Epidermal melanocyte (primary cell): ENCODE measurements around the gene NCKAP5L.
"Not testable (repeated sequence)": the region's sequence is repeated elsewhere in the genome, so short reads cannot be mapped to it uniquely, and the experiment has no call there.

Source experiments
- DNase-seq: peaks from one replicate; pipeline ENCODE4 v3.0.0; 2011; ENCODE audit warnings: low spot score; ENCODE audit not compliant: insufficient read length

NCKAP5L gene, protein sequence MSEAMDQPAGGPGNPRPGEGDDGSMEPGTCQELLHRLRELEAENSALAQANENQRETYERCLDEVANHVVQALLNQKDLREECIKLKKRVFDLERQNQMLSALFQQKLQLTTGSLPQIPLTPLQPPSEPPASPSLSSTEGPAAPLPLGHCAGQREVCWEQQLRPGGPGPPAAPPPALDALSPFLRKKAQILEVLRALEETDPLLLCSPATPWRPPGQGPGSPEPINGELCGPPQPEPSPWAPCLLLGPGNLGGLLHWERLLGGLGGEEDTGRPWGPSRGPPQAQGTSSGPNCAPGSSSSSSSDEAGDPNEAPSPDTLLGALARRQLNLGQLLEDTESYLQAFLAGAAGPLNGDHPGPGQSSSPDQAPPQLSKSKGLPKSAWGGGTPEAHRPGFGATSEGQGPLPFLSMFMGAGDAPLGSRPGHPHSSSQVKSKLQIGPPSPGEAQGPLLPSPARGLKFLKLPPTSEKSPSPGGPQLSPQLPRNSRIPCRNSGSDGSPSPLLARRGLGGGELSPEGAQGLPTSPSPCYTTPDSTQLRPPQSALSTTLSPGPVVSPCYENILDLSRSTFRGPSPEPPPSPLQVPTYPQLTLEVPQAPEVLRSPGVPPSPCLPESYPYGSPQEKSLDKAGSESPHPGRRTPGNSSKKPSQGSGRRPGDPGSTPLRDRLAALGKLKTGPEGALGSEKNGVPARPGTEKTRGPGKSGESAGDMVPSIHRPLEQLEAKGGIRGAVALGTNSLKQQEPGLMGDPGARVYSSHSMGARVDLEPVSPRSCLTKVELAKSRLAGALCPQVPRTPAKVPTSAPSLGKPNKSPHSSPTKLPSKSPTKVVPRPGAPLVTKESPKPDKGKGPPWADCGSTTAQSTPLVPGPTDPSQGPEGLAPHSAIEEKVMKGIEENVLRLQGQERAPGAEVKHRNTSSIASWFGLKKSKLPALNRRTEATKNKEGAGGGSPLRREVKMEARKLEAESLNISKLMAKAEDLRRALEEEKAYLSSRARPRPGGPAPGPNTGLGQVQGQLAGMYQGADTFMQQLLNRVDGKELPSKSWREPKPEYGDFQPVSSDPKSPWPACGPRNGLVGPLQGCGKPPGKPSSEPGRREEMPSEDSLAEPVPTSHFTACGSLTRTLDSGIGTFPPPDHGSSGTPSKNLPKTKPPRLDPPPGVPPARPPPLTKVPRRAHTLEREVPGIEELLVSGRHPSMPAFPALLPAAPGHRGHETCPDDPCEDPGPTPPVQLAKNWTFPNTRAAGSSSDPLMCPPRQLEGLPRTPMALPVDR (N-terminal part only)

DNA sequence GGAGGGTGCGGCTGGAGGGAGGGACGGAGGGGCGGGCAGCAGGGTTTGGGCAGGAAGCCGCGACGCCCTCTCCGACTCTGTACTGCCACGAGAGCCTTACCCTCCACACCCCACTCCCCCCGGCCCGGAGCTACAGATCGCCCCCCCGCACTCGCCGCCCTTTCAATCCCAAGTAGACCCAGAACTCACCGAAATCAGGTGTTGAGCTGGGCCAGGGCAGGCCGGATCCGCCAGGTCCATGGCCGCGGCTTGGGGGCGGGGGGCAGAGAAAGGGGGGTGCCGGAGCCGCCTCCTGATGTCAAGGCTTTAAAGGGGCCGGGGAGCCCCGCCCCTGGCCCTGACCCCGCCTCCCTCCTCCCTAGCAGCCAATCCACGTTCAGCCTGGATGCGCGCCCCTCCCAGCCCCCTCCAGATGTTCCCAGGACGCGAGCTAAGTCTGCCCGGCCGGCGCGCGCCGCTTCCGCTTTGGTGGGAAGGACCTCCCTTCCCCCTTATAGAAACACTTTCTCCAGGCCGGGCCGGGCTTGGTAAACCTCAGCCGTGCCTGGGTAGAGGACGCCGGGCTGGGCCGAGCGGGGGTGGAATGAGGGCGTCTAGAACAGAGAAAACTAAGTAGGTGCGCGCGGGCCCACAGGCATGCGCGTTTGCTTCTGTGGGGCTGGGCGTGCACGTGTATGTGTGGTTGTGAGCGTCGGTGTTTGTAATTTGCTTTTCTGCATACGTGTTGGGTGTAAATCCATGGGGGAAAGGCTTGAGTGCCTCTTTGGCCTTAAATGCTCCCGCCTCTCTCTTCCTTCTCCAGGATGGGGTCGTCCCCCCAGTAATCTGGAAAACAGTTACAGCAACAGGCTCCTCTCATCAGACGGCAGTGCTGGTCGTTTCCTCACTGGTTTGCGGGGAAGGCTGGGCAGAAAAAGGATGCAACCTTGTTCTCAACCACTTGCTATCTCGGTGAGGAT lies at the start of gene NCKAP5L:
TSS of gene NCKAP5L (minus strand) at position 281 of the 959 bp plus-strand sequence. CDS start 24,369 bp downstream, outside the sequence.
- peak; percentile 91 for DNase-seq

DNA sequence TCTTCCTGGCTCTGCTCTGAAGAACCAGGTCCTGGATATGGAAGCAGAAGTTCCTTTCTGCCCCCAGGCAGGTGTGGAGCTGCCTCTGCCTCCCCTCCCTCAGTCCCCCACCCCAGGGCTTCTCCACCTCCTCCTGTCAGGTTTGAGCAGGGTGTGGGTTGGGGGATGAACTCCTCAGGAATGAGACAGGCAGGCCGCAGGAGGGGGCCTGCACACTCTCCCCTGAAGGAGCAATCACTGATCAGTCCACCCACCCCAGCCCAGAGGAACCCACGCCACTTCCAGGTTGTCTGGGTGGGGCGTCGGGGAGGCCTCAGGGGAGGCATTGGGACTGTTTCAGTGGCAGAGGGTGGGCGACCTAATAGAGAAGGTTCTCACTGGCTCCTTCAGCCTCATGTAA lies 48.9 kb upstream of the NCKAP5L start:
- DNase-seq = peak; percentile 0

DNA sequence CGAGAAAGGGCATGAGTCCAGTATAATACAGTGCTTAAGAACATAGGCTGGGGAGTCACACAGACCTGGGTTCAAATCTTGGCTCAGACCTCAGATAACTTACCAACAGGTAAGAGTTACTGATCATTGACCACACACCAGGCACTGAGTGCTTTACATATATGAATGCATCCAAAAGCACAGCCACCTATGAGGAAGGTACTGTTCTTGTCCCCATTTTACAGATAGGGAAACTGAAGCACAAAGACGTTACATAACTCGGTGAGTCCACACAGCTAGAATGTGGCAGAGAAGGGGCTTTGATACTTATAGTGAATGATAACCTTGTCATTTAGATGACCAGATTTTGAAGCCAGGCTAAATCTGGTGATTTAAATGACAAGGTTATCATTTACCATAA lies 47.9 kb upstream of the NCKAP5L start:
- no peak for DNase-seq

DNA sequence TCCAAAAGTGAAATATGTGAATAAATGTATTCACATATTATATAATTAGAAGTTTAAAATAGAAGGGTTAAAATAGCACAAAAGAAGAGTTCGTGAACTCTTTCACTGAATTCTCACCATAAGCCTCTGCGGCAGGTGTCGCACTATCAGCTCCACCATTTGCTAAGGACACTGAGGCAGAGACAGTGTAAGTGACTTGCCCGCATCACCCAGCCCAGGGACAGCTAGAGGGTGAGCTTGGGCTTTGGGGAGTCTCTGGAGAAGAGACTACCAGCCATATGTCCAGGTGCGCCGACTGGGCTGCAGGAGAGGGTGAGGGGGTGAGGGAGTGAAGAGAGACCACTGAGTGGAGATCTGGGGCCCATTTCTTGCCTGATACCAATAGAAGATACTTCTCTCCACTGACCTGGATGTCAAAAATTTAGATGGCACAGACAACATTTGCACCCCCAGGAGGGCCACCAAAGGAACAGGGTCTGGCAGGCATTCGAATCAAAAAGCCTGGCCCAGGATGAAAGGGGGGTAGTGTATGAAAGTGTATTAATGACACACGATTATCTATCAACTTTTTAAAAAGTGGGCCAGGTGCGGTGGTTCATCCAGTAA lies 47.0 kb upstream of the NCKAP5L start:
- DNase-seq = peak; percentile 1

DNA sequence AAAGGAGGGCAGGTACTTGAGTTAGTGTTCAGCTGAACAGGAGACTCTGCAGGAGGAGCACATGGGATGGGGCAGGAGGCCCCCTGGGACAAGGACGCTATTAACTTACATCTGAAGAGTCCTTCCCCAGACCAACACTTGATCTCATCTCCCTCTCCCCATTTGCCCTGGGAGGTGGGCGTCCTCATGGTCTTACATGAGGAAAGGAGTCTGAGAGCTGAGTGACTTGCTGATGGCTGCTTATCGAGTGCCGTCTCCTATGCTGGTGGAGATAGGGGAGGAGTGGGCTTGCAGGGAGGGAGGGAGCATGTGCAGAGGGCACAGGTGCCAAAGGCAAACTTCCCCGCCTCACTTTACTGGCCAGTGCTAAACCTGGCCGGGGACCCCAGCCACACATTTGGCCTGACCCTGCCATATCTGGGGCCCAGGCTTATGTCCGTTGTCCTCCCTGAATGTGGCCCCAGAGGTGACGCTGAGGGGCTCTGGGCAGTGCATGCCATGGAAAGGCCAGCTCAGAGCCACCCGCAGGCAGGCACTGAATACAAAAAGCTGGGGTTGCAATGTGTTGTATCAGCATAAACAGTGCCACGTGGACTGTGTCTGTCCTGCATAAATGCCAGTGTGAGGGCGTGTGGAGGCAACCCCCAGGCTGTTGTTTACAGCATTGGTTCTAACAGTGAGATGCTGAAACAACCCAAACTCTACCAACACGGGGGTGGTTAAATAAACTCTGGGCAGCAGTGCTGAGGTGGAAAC lies 46.1 kb upstream of the NCKAP5L start:
- peak; percentile 17 for DNase-seq

DNA sequence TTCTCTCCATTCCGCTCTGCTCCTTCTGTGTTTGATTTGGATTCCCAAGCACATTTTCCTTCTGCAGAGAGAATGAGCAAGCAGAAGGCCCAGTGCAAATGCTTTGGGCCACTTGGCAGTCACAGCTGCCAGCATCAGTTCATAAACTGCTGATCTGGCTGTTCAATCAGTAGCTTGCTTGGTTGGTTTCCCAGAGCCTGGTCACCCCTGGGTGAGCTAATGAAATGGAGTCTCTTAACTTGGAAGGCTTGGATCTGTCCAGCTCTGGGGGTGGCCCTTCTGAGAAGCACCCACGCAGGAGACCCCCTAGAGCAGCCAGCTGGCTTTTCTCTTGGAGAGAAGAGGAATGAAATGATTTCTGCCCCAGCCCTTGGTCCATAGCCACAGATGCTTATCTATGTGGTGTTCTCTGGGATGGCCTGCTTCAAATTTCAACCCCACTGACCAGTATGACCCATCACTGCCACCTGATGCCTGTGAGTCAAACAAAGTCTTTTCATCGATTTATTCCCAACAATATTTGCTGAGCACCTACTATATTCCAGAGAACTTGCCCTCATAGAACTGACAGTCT lies 45.2 kb upstream of the NCKAP5L start:
- DNase-seq = no peak

DNA sequence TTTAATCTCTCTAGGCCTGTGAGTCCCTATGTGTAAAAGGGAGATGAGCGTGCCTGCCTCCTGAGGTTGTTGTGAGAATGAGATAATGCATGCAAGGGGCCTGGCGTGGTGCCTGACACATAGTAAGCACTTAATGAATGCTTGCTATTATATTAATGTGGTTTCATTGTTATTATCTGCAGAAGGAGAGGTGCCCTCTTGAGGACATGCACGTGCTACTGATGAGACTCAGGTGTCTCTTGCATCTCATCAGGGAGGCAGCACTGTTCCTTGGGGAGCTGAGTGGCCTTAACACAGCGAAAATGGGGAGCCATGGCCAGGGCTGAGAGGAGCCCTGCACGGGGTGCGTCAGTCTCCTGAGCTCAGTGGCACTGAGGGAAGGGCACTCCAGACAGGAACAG lies 44.6 kb upstream of the NCKAP5L start:
- no peak for DNase-seq

DNA sequence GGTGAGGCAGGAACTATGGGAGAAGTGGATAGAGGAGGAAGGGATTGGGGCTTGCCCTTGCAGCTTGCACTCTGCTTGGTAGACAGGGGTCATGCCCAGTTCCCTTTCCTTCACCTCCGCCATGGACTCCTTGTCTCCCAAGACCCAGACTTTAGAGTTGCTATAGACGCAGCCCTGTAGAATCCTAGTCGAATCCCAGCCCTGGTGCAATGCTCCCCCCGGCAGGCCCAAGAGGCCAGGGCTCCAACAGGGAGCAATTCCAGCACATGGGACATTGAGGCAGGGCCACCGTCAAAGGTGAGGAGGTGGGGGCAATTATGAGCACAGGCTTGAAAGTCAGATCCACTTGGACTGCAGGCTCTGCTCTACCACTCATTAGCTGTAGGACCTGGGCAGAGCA lies 44.2 kb upstream of the NCKAP5L start:
- DNase-seq = no peak

DNA sequence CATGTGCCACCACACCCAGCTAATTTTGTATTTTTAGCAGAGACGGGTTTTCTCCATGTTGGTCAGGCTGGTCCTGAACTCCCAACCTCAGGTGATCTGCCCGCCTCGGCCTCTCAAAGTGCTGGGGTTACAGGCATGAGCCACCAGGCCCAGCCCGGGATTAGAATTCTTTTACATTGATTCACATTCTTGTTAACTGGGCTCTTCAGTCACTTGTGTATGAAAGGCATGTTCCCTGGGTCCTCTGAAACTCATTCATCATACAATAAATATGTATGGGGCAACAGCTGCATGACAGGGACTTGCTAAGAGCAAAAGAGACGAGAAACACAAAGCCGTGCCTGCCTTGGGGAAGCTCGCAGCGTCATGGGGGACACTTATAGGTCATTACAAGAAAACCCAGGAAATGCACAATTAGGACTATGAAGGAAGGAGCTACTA lies 43.6 kb upstream of the NCKAP5L start:
- not testable (repeated sequence) for DNase-seq

DNA sequence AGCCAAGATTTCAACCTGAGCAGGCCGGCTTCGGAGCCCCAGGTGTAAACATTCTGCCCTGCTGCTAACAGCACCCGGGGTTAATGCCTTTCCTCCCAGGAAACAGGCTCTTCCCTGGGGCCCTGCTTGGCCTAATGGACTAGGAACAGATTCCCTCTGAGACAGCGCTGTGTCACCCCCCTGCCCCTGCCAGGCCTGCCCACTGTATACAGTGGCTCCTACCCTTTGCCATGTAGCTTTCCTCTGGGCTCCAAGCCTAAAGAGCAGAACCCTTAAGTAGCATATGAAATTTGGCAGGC lies 43.0 kb upstream of the NCKAP5L start:
- DNase-seq = no peak

DNA sequence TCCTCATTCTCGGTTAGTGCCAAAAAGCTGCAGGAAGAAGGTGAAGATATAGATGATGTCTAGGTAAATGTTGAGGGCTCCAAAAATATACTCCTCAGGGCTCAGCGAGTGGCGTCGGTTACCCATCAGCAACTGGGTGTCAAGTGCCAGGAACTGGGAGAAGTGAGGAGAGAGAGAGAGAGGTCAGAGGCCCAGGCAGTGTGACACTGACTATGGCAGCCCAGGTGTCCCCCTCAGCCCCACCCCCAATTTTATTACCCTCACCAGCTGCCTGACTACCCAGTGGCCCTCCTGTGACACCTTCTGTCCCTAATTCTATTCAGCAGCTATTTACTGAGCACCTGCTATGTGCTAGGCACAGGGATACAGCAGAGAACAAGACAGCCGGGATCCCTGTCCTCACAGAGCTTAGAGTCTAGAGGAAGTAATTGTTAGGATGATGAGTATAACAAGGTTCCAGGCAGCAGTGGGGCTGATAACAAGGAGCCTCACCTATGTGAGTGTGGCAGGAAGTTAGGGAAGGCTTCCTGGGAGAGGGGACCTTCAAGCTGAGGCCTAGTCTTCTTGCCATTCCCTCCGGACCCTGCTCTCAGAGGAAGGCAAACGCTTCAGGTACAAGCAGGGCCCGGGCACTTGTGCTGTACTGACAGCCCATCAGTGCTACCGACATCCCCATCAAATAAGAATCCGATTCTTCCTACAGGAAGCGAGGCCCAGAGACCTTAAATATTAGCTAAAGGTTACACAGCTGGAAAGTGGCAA lies 42.5 kb upstream of the NCKAP5L start:
- no peak for DNase-seq

DNA sequence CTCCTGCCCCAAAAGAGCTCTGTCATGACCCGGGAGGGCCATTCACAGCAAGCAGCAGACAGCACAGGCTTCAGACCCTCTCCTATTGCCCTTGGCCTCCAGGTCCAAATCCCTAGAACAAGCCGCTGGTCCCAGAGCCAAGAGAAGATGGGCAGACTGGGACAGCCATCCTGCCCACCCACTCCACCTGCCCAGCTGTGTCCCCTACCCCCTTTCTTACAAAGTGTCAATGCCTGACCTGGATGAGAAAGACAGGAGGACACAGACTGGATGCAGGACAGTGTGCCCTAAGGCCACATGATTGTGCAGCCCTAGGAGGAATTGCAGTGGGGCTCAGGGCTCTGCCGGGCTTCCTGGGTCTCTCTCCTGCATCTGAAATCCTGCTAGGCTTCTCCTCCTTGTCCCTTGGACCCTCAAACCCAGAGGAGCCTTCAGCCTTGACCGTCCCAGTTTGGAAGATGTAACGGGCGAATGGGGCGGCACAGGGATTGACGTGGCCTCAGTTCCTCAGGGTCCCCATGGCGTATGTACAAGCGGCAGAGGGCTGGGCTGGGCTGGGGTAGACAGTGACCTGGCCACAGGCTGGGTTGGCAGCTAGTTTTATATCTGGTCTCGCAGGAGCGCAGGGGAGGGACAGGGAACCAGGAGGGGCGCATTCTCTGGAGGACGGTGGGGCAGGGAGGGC lies 41.7 kb upstream of the NCKAP5L start:
- no peak for DNase-seq

DNA sequence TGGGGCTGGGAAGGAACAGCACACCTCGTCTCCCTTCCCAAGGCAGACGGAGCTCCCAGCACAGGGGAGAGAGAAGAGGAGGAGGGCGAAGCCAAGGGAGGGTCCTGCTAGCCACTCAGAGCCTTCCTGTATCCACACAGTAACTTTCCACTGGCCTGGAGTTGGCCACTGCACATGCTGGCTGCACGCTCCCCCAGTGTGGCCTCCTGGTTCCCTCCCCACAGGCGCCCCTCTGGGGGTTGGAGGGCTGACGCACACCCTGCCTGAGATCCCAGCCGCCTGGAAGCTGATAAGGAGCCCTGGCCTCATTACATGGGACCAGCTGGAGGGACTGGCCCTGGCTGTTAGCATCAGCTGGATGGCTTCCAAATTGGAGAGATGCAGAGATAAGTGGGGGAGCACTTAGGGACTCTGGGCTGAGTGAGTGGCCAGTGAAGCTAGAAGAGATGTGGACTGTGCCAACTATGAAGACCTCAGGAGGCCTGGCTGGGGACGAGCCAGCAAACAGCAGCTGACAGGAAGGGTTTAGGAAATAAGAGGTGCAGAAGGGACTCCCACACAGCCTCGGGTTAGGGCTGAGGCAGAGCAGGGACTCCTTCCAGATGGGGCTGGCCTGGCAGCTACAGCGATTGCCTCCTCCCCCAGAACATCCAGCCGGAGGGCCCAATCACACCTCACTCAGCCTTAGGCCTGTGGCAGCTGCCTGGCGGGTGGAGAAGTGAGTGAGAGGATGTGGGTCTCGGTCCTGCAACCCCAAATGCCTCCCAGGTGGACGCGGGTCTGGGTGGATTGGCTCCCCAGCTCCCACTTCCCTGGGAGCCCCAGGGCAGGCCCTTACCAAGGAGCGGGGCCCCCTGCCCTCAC lies 41.0 kb upstream of the NCKAP5L start:
- DNase-seq = no peak

DNA sequence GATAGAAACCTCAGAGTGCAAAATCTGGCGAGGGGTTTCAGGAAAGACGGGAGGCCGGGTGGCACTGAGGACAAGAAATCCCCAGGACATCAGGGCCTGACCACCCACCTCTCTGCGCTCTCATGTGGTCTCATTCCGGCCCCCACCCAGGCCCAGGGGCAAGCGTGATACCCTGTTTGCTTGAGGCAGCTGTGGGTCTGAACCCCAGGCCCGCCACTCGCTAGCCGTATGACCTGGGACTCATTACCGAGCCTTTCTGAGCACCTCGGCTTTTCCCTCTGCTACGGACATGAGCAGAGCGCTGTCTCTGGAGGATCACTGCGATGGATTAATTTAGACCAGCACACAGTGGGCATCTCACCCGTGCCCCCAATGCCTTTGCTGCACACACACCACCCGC lies 40.2 kb upstream of the NCKAP5L start:
- no peak for DNase-seq

DNA sequence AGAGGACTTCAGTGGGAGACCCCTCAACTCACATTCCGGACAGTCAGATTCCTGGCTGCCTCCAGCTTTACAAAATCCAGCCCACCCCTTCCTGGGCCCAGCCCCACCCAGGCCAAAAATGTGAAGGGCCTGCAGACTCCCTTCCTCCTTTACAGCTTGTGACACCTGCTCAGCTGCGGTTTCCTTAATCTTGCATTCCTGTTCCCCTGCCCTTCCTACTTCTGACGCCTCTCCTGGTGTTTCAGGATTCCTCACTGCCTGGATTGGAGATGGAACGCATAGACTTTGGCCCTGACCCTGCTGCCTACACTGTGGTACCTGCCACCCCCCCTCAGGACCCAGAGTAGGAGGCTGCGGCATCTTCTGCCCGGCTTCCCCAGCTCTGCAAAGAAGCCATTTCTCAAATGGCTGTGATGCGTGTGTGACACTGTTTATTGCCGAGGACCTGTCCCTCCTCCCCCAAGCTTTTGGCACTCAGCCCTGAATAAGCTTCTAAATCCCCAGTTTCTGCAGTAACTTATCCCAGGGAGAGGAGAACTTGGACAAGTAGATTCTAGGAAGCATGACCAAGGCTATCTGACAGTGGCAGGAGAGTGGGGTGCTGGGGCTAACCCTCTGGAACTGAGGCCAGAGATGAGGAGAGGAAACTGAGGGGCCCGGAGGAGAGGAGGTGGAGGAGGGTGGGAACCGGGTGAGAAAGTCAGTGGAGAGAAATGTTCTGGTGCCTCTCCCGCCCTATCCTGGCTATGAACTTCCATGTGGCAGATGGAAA lies 39.5 kb upstream of the NCKAP5L start:
- DNase-seq = no peak
